GM18867 (cell line): ENCODE data around the gene TRIM38.
"Not testable (repeated sequence)": the region's sequence is repeated elsewhere in the genome, so short reads cannot be mapped to it uniquely, and the experiment has no call there.

Experiments used
- ATAC-seq: cut with Tn5 transposase; IDR thresholded peaks from one replicate; pipeline ENCODE4 v1.9.1; 2021; ENCODE audit warnings: mild to moderate bottlenecking, moderate library complexity; ENCODE audit not compliant: unreplicated experiment

TRIM38 gene

GRCh38 chr6:26003102-26003694, 40.6 kb downstream of the TRIM38 start:
- no peak for ATAC-seq

DNA sequence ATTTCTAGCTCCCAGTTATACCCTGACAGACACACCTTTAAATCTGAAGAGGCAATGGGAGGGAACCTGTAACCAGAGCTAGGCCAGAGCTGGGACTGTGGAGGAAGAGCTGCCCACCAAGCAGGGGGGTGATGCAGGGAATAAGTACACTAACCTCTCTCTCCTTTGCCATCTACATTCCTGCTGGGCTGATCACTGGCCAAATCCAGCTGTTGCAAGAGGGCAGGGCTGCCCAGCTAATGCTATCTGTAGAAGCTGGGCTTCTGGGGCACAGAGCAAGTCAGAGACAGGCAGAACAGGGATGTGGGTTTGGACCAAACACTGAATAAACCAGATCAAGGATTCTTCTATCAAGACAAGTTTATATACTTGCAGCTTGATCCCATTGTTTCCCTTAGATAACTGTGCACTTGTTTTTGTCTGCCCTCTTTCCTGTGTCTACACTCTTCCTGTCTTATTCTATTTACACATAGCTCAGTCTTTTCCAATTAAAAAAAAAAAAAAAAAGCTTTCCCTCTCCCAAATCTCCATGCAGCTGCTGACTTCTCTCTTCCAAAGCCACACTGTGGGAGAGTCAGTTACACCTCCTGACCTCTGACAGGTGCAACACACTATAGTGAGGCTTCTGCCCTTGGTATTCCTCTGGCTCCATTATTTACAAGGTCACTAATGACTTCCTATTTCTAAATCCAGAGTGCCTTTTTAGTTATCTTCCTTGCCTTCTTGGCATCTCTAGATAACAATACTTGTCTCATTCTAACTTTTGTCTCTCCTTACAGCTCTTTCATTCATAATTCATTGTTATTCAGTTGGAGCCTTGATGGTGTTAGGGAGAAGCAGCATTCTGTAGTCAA, 43.7 kb downstream of the TRIM38 start:
- no peak for ATAC-seq

DNA sequence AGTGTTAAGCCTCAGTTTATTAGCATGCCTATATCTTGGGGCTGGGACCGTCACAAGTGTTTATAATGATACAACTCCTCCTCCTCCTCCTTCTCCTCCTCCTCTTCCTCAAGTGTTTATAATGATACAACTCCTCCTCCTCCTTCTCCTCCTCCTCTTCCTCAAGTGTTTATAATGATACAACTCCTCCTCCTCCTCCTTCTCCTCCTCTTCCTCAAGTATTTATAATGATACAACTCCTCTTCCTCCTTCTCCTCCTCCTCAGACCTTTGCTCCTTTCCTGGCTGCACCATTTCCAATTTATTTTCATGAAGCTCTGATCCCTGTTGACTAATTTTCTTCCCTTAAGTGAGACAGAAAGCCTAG, 44.3 kb downstream of the TRIM38 start:
- not testable (repeated sequence) for ATAC-seq

DNA sequence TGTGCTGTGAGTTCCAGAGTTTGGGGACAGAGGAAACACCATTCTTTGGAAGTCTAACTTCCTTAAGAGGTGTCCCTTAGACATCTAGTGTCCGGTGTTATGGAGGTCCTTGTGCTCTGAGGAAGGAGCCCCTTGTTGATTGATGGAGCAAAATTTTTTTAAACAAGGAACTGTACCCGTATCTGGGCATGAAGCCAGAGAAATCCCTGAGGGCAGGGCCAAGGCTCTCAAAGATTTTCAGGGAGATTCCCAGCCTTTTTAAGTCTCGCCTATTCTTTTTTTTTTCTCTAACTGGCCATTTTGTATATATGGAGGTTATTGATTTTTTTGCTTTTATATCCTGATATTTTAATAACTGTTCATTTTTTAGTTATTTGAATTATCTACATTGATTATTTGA, 45.9 kb downstream of the TRIM38 start:
- ATAC-seq: no peak

- ATAC-seq: no peak
Measured at GRCh38 chr6:26009817-26010216, 47.2 kb downstream of the TRIM38 start.

DNA sequence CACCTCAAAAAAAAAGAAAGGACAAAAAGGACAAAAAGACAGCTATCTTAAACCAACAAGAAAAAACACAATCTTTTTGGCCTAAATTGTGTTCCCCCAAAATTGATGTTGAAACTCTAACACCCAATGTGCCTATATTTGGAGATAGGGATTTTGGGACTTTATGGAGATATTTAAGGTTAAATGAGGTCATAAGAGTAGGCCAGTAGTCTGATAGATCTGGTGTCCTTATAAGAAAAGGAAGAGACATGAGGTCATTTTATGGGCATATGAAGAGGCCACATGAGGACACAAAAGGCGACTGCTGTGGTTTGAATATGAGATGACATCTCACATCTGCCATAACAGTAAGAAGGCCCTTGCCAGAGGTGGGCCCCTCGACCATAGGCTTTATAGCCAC, 49.5 kb downstream of the TRIM38 start:
- ATAC-seq: no peak

GRCh38 chr6:26014386-26014785, 51.8 kb downstream of the TRIM38 start:
- ATAC-seq: not testable (repeated sequence)

DNA sequence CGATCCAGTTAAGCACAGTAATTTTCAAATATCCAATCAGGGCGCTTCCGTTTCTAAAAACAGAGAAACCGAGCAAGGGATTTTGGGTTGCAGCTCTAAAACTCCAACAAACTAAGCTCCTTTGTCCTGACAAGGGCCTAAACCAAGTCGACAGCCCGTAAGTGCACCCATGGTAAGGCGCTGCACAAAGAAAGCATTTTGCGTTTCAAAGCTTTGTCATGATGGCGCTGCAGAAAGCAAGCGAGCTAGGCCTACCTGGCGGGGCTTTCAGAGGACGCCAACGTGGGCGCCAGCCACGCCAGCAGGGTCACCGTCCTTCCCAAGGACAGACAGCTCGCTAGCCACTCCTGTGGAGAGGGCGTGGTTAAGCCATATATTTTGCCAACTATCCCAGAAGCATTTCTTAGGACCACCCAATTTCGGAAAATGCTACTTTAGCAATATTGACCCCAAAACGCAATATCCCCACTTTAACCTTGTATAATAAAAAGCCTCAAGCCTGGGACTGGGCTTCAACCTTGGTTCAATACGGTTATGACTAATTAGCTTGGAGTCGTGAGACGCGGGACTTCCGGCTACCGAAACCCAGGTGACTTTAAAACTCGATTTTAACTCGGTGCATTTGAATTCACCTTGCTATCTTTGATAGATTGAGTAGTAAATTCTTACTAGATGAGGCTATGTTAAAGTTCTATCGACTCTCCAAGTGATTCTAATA, 53.8 kb downstream of the TRIM38 start:
- ATAC-seq: no peak

GRCh38 chr6:26016963-26017631, 54.5 kb downstream of the TRIM38 start:
- no peak for ATAC-seq

GRCh38 chr6:26017632-26017966, 55.0 kb downstream of the TRIM38 start:
- ATAC-seq: no peak

DNA sequence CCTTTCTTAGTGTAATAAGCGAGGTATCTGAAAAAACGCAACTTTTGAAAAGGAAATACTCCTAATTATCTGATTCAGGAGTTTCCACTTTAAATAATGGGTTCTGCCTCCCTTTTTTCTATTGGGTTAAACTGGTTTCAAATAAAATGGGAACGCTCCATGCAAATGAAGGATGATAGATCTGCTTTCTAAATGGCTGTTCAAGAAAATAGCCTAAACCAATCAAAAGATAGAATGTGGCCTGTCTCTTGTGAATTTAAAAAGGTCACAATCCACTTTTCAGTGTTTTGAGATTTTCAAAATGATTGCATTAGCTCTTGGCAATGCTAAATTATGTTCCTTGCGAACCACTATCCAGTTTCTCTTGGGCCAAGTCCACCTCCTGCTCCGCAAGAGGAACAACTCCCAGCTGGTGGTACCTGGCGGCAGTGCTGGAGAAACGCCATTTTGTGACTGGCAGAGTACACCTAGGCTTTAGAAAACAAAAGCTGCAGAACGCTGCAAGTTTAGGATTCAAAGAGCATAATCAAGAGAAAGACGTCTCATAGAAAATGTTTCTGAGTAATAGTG, 56.7 kb downstream of the TRIM38 start:
- no peak for ATAC-seq

DNA sequence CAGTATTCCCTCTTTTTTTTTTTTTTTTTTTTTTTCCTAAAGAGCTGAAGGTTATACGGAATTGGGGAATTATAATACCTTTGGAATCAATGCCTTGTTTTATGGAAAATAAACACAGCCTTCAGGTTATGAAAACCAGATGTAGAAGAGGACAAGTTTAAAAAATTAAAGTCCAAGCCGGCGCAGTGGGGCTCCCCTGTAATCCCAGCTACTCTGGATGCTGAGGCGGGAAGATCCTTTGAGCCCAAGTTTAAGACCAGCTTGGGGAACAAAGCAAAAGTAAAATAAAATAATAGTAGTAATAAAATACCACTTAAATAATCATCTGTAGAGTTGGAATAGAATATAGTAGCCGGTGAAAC, 57.3 kb downstream of the TRIM38 start:
- no peak for ATAC-seq

DNA sequence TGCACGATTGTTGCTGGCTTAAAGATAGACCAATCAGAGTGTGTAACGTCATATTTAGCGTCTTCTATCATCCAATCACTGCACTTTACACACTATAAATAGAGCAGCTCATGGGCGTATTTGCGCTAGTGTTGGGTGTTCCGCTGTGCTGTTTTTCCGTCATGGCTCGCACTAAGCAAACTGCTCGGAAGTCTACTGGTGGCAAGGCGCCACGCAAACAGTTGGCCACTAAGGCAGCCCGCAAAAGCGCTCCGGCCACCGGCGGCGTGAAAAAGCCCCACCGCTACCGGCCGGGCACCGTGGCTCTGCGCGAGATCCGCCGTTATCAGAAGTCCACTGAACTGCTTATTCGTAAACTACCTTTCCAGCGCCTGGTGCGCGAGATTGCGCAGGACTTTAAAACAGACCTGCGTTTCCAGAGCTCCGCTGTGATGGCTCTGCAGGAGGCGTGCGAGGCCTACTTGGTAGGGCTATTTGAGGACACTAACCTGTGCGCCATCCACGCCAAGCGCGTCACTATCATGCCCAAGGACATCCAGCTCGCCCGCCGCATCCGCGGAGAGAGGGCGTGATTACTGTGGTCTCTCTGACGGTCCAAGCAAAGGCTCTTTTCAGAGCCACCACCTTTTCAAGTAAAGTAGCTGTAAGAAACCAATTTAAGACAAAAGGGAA, 57.9 kb downstream of the TRIM38 start:
- ATAC-seq: peak; percentile 56

- ATAC-seq: peak; percentile 15
Measured at GRCh38 chr6:26021001-26021349, 58.4 kb downstream of the TRIM38 start.

GRCh38 chr6:26021350-26022131, 58.9 kb downstream of the TRIM38 start:
- peak; percentile 47 for ATAC-seq

- peak; percentile 14 for ATAC-seq
Measured at GRCh38 chr6:26022132-26022472, 59.5 kb downstream of the TRIM38 start.

GRCh38 chr6:26022737-26023136, 60.1 kb downstream of the TRIM38 start:
- ATAC-seq: no peak

GRCh38 chr6:26024651-26025046, 62.0 kb downstream of the TRIM38 start:
- no peak for ATAC-seq

DNA sequence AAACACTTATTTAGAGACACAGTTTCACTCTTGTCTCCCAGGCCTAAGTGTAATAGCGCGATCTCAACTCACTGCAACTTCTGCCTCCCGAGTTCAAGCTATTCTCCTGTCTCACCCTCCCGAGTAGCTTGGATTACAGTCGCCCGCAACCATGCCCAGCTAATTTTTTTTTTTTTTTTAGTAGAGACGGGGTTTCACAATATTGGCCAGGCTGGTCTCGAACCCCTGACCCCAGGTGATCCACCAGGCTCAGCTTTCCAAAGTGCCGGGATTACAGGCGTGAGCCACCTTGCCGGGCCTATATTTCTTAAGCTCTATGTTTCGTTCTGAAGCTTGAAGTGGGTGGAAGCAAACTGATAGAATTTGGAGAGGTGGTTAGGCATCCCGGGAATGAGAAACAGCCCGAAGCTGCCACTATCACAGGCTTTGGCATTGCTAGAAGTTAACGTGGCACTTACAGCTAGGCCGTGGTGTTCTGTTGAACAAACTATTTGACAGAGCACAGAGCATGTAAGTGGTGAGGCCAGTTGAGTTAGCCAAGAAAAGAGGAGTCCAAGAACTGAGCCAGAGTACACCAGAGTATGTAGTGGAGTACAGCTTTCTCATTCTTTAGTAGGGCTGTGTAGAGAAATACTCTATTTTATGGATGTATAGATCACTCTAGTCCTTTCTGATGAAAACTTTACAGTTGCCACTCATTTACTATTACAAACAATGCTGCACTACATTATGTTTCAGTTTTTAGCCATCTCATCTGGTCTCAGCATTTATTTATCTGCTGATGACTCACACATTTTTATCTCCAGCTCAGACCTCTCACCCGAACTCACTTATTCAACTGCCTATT, 62.7 kb downstream of the TRIM38 start:
- ATAC-seq: no peak
